ENCODE data around the gene LRP1B. TPM values are rescaled to one million over a fixed set of nuclear protein-coding genes. Genes with fewer than 3 reads are reported as not detected.
A peak's percentile ranks its signal among the peaks of the same experiment; 100 is the strongest.
"Not testable (repeated sequence)": the region's sequence is repeated elsewhere in the genome, so short reads cannot be mapped to it uniquely, and the experiment has no call there.

The LRP1B gene
- total RNA-seq, 1 donor from 2014 or later = 4.6 TPM

GRCh38 chr2:141001750-141002149 lies 1129.1 kb downstream of the LRP1B start:
- DNase-seq = no peak

- DNase-seq = peak; percentile 1
These were observed 1132.2 kb downstream of the LRP1B start for GRCh38 chr2:140998577-140998976.

GRCh38 chr2:140998017-140998416 lies 1132.8 kb downstream of the LRP1B start:
- DNase-seq = no peak

- no peak for DNase-seq
These were observed 1136.0 kb downstream of the LRP1B start for GRCh38 chr2:140994856-140995255.

GRCh38 chr2:140990416-140990815 lies 1140.4 kb downstream of the LRP1B start:
- no peak for DNase-seq

- no peak for DNase-seq
These were observed 1142.2 kb downstream of the LRP1B start for GRCh38 chr2:140988597-140988996.

- DNase-seq = no peak
These were observed 1144.4 kb downstream of the LRP1B start for GRCh38 chr2:140986456-140986855.

- no peak for DNase-seq
These were observed 1155.6 kb downstream of the LRP1B start for GRCh38 chr2:140975237-140975636.

- DNase-seq = no peak
These were observed 1158.1 kb downstream of the LRP1B start for GRCh38 chr2:140972724-140973123.

GRCh38 chr2:140964324-140964723 lies 1166.5 kb downstream of the LRP1B start:
- not testable (repeated sequence) for DNase-seq

- no peak for DNase-seq
These were observed 1180.9 kb downstream of the LRP1B start for GRCh38 chr2:140949932-140950331.

GRCh38 chr2:140947236-140947635 lies 1183.6 kb downstream of the LRP1B start:
- no peak for DNase-seq

- no peak for DNase-seq
These were observed 1186.9 kb downstream of the LRP1B start for GRCh38 chr2:140943867-140944266.

- DNase-seq = no peak
These were observed 1188.5 kb downstream of the LRP1B start for GRCh38 chr2:140942284-140942683.

- peak; percentile 7 for DNase-seq
These were observed 1201.0 kb downstream of the LRP1B start for GRCh38 chr2:140929849-140930248.

GRCh38 chr2:140918426-140918825 lies 1212.4 kb downstream of the LRP1B start:
- DNase-seq = no peak

GRCh38 chr2:140916410-140916809 lies 1214.4 kb downstream of the LRP1B start:
- DNase-seq = no peak

- no peak for DNase-seq
These were observed 1220.1 kb downstream of the LRP1B start for GRCh38 chr2:140910683-140911082.

GRCh38 chr2:140905083-140905781 lies 1225.6 kb downstream of the LRP1B start:
- no peak for DNase-seq

GRCh38 chr2:140895378-140895777 lies 1235.4 kb downstream of the LRP1B start:
- DNase-seq = no peak

GRCh38 chr2:140893685-140894084 lies 1237.1 kb downstream of the LRP1B start:
- no peak for DNase-seq

- no peak for DNase-seq
These were observed 1237.7 kb downstream of the LRP1B start for GRCh38 chr2:140892911-140893637.

- DNase-seq = no peak
These were observed 1238.4 kb downstream of the LRP1B start for GRCh38 chr2:140892436-140892835.

Data from tongue (tissue), 2 donors.